Measurements from ENCODE around the gene FAM83F.

DNA sequence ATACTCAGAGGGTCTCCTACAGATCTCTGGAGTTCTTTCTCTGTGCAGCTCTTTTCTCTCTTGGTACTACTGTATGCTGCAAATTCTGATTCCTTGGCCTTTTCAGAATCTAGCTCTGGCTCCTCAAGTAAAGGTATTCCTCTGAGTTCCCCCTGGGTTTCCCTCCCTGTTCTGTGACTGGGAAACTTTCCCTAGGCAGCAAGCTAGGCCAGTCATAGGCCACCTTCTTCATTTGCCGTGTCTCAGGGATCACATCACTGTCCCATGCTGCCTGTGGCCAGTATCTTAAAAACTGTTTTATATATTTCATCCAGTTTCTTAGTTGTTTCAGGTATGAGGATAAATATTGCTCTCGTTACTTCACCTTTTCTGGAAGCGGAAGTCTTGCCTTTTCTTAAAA is 71.2 kb downstream of the FAM83F start:
- TF ChIP-seq EZH2 (IDR thresholded peaks at IDR 0.05) (no peak), POLR2AphosphoS5 (IDR thresholded peaks at IDR 0.05; ENCODE audit: borderline replicate concordance, low read depth, low read length) (no peak)

All from SK-N-MC (cell line).